ENCODE measurements around the gene RNF217.

- TF ChIP-seq TAF1 (IDR thresholded peaks at IDR 0.05; ENCODE audit: borderline replicate concordance, low read depth, low read length) (no peak), POLR2A (IDR thresholded peaks at IDR 0.05; ENCODE audit: low read depth, low read length) (no peak)
Observed at GRCh38 chr6:125044667-125045066, 82.4 kb downstream of the RNF217 start.

Data from GM12892 (cell line).